IPS-18c (cell line): ENCODE measurements around the gene MRFAP1L1.
A peak's percentile ranks its signal among the peaks of the same experiment; 100 is the strongest.

Source experiments
- H3K4me3 ChIP-seq: 2 replicates; pipeline ENCODE4 v1.7.0; 2013; ENCODE audit warnings: low read depth, mild to moderate bottlenecking, low read length, moderate library complexity; ENCODE audit not compliant: insufficient read depth
- H3K9me3 ChIP-seq: one replicate; pipeline ENCODE4 v1.6.1; 2013; ENCODE audit warnings: mild to moderate bottlenecking, low read length, moderate library complexity; ENCODE audit not compliant: control insufficient read depth, insufficient read depth

MRFAP1L1 gene

GRCh38 chr4:6723851-6724250 lies 14.2 kb upstream of the MRFAP1L1 start:
- Histone ChIP-seq H3K9me3 (no peaks in the 10 kb centered on the region), H3K4me3 (no peak overlapping the region)

GRCh38 chr4:6722891-6723290 lies 13.2 kb upstream of the MRFAP1L1 start:
- no peak overlapping the region for H3K4me3 ChIP-seq
- no peaks in the 10 kb centered on the region for H3K9me3 ChIP-seq

GRCh38 chr4:6721121-6721520 lies 11.5 kb upstream of the MRFAP1L1 start:
- H3K4me3 ChIP-seq: no peak overlapping the region
- H3K9me3 ChIP-seq: no peaks in the 10 kb centered on the region

- H3K4me3 ChIP-seq: no peak overlapping the region
- H3K9me3 ChIP-seq: no peaks in the 10 kb centered on the region
Observed at GRCh38 chr4:6720202-6720699, 10.6 kb upstream of the MRFAP1L1 start.

GRCh38 chr4:6719611-6720179 lies 10.0 kb upstream of the MRFAP1L1 start:
- Histone ChIP-seq H3K9me3 (no peaks in the 10 kb centered on the region), H3K4me3 (no peak overlapping the region)

- H3K9me3 ChIP-seq: no peaks in the 10 kb centered on the region
Observed at GRCh38 chr4:6718932-6719610, 9.4 kb upstream of the MRFAP1L1 start.

GRCh38 chr4:6716958-6717655 lies 7.4 kb upstream of the MRFAP1L1 start:
- Histone ChIP-seq H3K9me3 (no peaks in the 10 kb centered on the region), H3K4me3 (peak overlapping the region; percentile 93)

More at GRCh38 chr4:6718932-6719610, 9.4 kb upstream of the MRFAP1L1 start:
- H3K4me3 ChIP-seq: no peak overlapping the region

GRCh38 chr4:6716018-6716911 lies 6.6 kb upstream of the MRFAP1L1 start, which contains the start of gene BLOC1S4:
TSS of gene BLOC1S4 (plus strand) at chr4:6716174. CDS start at chr4:6716210, 36 bp downstream.
- H3K4me3 ChIP-seq: peak within 1 kb of the TSS; percentile 93
- H3K9me3 ChIP-seq: no peaks in the 10 kb centered on the region

GRCh38 chr4:6715704-6716017 lies 6.0 kb upstream of the MRFAP1L1 start:
- peak overlapping the region; percentile 93; the same call in 1 of the 2 replicates for H3K4me3 ChIP-seq
- H3K9me3 ChIP-seq: no peaks in the 10 kb centered on the region

GRCh38 chr4:6714954-6715353 lies 5.3 kb upstream of the MRFAP1L1 start:
- H3K4me3 ChIP-seq: no peak overlapping the region

GRCh38 chr4:6710996-6711395 lies 1.3 kb upstream of the MRFAP1L1 start:
- Histone ChIP-seq H3K4me3 (no peak overlapping the region), H3K9me3 (no peaks in the 10 kb centered on the region)

More at GRCh38 chr4:6714954-6715353, 5.3 kb upstream of the MRFAP1L1 start:
- no peaks in the 10 kb centered on the region for H3K9me3 ChIP-seq

- peak overlapping the region; percentile 92 for H3K4me3 ChIP-seq
Observed at GRCh38 chr4:6710282-6710681, 617 bp upstream of the MRFAP1L1 start.

GRCh38 chr4:6706173-6706572 lies 3.5 kb downstream of the MRFAP1L1 start:
- Histone ChIP-seq H3K4me3 (no peak overlapping the region), H3K9me3 (no peaks in the 10 kb centered on the region)

More at GRCh38 chr4:6710282-6710681, 617 bp upstream of the MRFAP1L1 start:
- no peaks in the 10 kb centered on the region for H3K9me3 ChIP-seq

GRCh38 chr4:6705646-6706045 lies 4.0 kb downstream of the MRFAP1L1 start:
- Histone ChIP-seq H3K9me3 (no peaks in the 10 kb centered on the region), H3K4me3 (no peak overlapping the region)

GRCh38 chr4:6703786-6704185 lies 5.9 kb downstream of the MRFAP1L1 start:
- Histone ChIP-seq H3K4me3 (no peak overlapping the region), H3K9me3 (peaks cover 2% of the 10 kb centered on the region)

- Histone ChIP-seq H3K9me3 (peaks cover 2% of the 10 kb centered on the region), H3K4me3 (no peak overlapping the region)
Observed at GRCh38 chr4:6702761-6703160, 6.9 kb downstream of the MRFAP1L1 start.

- Histone ChIP-seq H3K4me3 (no peak overlapping the region), H3K9me3 (peaks cover 2% of the 10 kb centered on the region)
Observed at GRCh38 chr4:6701371-6701770, 8.3 kb downstream of the MRFAP1L1 start.
